Astrocyte (in vitro differentiated cells and primary cell): ENCODE measurements around the gene IFNW1.

Source experiments
- CTCF ChIP-seq: IDR thresholded peaks from 2 replicates; pipeline ENCODE4 v1.5.1; 2011; ENCODE audit warnings: low read depth, mild to moderate bottlenecking, inconsistent platforms, low read length, moderate library complexity; ENCODE audit not compliant: insufficient read depth
- EZH2 ChIP-seq: IDR thresholded peaks from 2 replicates; pipeline ENCODE4 v1.6.1; 2012; ENCODE audit warnings: mild to moderate bottlenecking, low read length, inconsistent platforms; ENCODE audit not compliant: insufficient read depth

GRCh38 chr9:21096901-21097255, 44.8 kb downstream of the IFNW1 start:
- TF ChIP-seq EZH2 = no peak
- TF ChIP-seq CTCF = no peak
